GM12801 (cell line): ENCODE data around the gene ACE.

Experiments
- TF ChIP-seq, protein P1 (sequence below): IDR thresholded peaks from one replicate; pipeline ENCODE4 v1.5.1; 2011; ENCODE audit warnings: control low read depth; ENCODE audit not compliant: insufficient read length; ENCODE audit errors: extremely low read depth

ACE gene

DNA sequence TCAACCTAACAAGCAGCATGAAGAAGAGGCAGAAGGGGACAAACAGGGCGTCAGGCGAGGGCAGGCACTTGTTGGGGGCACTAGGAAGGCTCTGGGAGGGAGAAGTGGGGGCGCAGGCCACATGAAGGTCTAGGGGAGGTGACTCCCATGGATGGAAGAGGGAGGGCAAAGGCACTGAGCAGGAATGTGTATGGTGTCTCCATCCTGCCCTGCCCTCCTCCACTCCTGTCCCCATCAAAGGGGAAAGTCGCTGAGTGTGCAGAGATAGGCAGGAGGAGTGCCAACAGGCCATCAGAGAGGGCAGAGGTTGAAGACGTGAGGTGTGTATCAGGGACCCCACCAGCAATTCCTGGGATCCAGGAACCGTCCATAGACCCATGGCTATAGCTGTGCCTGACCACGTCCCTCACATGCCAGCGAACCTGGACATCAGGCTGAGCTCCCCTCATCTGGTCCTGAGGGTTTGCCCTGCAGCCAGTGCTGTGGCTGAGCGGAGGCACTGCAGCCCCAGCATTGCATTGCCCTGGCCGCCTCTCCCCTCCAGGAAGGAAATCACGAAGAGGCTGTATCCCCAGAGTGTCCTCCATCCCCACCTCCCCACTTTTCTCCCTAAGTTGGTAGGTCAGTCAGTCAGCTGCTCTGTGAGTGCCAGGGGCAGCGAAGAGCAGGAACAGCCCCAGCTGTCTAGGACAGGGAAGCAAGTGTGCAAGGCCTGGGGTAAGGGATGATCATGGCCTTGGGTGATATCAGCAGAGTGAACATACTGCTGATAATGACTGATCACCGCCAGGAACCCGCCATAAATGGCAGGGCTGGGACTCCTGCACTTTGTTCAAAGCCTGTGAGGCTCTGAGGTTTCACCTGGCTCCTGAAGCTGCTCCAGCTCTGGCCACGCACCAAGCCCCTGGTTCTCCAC lies 24.6 kb upstream of the ACE start:
- TF ChIP-seq, protein P1, sequence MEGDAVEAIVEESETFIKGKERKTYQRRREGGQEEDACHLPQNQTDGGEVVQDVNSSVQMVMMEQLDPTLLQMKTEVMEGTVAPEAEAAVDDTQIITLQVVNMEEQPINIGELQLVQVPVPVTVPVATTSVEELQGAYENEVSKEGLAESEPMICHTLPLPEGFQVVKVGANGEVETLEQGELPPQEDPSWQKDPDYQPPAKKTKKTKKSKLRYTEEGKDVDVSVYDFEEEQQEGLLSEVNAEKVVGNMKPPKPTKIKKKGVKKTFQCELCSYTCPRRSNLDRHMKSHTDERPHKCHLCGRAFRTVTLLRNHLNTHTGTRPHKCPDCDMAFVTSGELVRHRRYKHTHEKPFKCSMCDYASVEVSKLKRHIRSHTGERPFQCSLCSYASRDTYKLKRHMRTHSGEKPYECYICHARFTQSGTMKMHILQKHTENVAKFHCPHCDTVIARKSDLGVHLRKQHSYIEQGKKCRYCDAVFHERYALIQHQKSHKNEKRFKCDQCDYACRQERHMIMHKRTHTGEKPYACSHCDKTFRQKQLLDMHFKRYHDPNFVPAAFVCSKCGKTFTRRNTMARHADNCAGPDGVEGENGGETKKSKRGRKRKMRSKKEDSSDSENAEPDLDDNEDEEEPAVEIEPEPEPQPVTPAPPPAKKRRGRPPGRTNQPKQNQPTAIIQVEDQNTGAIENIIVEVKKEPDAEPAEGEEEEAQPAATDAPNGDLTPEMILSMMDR = no peak

DNA sequence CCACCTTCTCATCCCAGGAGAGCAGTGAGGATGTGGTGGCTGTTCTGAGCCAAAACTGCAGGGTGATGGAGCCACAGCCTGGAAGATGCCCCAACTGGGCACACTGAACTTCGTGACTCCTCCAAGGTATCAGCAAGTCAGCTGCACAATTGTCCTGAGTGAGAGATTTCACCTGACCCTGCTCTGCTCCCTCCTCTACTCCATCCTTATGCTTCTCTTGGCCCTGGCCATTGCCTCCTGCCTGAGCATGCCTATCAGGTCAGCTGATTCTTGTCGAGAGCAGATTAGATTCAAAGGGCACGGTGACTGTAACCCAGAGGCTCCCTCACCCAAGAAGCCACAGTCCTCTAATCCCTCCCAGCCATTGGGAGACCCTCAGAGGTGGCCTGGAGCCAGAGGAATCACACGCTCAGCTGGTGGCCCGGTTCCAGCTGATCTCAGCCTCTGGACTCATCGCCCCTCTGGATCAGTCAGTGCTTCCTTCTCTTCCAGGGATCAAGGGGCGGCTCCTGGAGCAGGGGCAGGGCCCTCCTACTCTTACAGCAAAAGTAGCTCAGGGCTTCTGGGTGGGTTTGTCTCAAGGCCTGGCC lies 23.8 kb upstream of the ACE start:
- TF ChIP-seq, protein P1 = no peak

DNA sequence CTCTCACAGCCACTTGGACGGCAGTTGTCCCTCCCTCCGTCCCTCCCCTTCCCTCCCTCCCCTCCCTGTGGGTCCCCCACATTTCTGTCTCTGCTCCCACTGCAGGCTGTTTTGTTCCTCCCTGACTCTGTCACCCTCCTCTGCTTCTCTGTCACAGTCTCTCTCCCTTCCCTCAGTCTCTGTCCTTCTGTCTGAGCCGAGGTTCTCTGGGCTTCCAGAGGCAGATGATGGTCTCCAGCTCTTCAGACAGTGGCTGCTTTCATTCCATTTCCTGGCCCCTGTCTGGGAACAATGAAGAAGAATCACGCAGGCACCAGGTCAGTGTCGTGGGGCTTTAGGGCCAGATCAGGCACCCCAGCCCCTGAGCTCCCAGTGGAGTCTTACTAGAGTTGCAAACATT lies 21.9 kb upstream of the ACE start:
- TF ChIP-seq, protein P1 = no peak

DNA sequence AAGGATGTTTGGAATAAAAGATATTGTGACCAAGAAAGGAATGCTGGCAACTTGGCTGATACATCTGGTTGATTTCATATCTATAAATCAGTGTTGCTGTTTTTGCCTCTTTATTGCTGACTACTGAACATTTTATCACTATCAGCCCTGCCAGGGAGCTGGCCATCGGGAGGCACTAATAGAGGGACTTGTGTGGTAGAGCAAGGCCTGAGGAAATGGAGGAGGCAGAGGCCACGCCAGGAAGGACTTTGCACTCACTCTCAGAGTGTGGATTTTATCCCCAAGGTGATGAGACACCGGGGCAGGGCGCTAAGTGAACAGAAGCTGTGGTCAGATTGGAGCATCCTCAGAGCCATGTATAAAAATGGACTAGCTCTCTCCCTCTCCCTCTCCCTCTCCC lies 21.4 kb upstream of the ACE start:
- TF ChIP-seq, protein P1 = no peak

DNA sequence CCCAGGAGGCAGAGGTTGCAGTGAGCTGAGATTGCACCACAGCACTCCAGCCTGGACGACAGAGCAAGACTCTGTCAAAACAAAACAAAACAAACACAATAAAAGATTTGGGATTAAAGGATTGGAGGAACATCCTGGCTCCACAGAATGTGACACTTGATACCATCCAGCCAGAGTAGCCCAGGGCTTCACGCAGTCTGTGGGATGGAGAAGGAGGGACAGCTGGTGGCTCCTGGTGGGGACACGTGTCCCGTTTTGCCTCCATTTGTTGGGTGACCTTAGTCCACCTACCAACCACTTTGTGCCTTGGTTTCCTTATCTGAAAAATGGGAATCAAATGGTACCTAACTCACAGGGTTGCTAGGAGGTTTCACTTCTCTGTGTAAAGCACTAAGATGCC lies 18.4 kb upstream of the ACE start:
- TF ChIP-seq, protein P1 = no peak

DNA sequence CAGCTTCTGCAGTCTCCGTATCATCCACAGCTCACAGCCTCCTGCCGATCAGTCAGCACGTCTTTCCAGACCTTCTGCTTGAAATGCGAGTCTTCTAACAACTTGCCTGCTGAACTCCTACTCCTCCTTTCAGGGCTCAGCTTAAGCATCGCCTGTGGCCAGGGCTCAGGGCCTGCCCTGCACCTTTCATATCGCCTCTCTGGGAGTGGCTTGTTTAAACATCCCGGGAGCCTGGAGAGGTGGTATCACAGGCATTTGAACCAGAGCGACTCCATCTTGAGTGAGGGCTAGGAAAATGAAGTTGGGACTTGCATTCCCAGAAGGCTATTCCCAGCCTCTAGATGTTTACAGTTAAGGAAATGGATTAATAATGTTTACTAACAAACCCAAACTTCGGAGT lies 16.8 kb upstream of the ACE start:
- TF ChIP-seq, protein P1 = no peak

DNA sequence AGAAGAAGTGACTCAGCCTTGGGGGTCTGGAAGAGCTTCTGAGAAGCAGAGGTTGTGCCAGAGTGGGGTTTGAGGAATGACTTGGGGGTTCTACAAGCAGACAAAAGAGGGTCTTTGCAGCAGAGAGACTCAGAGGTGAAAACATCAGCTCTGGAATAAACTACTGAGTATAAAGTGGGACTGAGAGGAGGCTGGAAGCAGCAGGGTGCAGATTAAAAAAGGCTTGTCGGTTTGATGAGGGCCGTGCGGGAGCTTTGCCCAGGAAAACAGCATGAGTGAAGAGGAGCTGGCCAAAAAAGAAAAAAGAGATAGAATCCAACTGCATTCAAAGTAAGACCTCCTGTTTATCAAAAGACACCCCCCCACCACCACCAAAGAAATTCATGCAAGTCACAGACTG lies 13.1 kb upstream of the ACE start:
- TF ChIP-seq, protein P1 = no peak
